GM19025 (cell line): Measurements from ENCODE around the gene EPSTI1.
"Not testable (repeated sequence)": the region's sequence is repeated elsewhere in the genome, so short reads cannot be mapped to it uniquely, and the experiment has no call there.

ENCODE experiments used
- ATAC-seq: cut with Tn5 transposase; IDR thresholded peaks from one replicate; pipeline ENCODE4 v1.9.1; 2021; ENCODE audit warnings: mild to moderate bottlenecking, low read depth, moderate library complexity; ENCODE audit not compliant: unreplicated experiment

Gene EPSTI1

DNA sequence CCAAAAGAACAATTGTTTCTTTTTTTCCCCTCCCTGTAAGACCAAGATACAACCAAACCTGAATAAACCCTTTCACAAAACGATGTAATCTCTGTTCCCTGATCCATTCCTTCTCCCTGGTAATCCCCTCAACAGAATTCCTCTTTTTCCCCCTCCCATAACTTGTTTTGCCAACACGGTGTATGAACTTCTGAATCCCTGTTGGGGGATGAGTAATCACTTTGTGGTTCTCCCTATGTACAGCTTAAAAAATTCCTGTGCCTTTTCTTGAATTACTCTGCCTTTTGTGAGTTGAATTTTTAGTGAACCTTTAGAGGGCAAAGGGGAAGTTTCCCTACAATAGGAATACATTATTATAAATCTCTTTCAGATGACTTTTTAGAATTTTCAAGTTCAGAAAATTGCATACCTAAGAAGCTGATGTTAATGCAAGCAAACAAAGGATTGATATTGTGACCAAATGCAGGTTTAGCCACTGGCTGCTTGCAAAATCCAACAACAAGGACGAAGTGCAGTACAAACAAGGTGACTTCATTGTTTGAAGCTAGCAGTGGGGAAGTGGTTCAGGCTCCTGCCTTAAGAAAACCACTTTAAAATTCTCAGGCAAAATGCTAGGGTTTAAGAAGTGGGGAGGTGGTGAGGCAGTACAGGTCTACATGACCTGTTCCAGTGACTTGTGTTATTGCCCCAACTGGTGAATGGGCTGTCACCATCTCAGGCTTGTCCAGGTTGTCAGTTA is 15.0 kb upstream of the EPSTI1 start:
- ATAC-seq = no peak

- no peak for ATAC-seq
Measured at GRCh38 chr13:43005460-43006236, 13.6 kb upstream of the EPSTI1 start.

DNA sequence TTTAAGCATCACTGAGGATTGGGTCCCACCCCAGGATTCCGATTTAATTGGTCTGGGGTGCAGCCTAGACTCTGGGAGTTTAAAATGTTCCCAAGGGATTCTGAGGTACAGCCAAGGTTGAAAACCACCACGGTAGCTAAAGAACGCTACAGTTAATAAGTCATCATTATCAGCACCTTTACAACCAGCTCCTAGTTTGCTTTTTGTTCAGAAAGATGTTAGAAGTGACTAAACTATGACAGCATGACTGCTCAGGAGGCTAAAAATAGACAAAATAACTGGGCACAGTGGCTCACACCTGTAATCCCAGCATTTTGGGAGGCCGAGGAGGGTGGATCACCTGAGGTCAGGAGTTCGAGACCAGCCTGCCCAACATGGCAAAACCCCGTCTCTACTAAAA is 11.7 kb upstream of the EPSTI1 start:
- ATAC-seq = no peak

DNA sequence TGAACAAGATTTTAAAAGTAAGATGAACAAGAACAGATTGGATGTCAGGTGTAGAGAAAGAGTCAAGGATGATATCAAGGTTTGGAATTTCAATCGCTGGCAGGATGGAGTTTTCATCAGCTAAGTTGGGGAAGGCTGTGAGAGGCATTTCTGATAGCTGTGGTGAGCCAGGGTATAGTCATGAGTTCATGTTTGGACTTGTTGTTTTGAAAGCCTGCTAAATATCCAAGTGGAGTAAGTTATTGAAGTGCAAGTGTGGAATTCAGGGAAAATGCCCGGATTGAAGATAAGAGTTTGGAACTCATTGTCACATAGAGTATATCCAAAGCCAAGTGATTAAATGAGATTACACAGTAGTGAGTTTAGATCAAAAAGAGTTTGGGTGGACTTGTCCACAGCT is 11.0 kb upstream of the EPSTI1 start:
- no peak for ATAC-seq

GRCh38 chr13:43002021-43002420 is 10.0 kb upstream of the EPSTI1 start:
- ATAC-seq = no peak

DNA sequence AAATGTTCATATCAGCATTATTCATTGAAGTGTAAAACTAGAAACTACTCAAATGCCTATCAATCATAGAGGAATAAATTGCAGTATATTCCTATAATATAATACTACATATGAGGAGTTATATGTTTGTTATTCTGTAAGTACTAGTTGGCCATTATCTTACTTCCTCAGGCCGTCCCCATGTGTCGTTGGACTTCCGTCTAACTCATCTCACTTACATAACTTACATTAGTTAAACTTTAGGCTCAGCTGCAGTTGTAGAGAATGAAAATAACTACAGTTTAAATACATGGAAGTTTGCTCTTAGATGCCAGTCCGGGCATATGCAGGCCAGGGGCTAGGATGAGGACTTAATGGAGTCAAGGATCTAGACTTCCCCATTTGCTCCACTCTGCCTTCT is 8.6 kb upstream of the EPSTI1 start:
- ATAC-seq = no peak

DNA sequence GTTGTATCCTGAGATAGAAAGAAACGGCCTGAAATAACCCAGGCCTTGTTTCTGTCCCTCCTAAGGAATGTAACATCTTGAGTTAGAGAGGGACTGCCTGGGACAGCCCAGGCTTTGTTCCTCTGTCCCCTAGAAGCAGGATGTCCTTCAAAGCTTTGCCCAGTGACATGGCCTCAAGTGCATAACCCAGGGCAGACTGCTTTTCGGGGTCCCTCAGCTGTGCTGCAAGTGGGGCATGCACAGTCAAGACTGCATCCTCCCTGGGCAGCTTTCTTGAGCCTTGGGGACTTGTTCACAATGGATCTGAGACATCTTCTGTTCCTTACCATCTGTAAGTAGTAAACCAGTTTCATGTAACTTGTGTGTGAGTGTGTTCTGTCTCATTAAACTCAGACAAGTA is 7.5 kb upstream of the EPSTI1 start:
- ATAC-seq = no peak

DNA sequence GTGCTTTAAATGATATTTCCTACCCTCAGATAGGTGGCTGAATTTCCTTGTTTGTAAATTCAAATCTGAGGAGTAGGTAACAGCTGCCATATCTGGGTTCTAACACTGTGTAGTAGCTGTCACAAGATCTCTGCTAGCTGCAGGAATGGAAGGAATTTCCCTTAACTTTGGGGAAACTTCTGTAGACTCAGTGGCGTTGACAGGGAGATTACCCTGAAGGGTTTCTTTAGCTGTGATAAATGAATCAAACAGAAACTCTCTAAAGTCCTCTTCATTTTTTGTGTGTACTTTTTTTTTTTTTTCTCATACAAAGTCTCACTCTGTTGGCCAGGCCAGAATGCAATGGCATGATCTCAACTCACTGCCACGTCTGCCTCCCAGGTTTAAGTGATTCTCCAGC is 5.3 kb upstream of the EPSTI1 start:
- ATAC-seq = peak; percentile 59

DNA sequence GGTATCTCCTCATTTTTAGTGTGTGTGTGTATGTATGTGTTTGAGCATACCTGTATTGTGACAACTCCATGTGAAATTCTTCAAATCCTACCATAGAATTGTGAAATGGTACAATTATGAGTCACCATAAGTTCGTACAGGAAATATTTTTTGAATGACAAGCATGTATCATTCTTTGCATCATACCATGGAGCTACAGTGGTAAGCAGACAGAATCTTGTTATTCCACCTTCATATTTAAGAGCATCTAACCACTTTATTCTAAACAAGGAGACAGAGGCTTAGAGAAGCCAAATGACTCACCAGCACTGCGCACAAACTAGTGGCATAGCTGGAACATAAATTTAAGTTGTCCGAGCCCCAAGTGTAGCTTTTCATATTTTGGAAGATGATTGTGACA is 4.5 kb upstream of the EPSTI1 start:
- ATAC-seq = no peak

DNA sequence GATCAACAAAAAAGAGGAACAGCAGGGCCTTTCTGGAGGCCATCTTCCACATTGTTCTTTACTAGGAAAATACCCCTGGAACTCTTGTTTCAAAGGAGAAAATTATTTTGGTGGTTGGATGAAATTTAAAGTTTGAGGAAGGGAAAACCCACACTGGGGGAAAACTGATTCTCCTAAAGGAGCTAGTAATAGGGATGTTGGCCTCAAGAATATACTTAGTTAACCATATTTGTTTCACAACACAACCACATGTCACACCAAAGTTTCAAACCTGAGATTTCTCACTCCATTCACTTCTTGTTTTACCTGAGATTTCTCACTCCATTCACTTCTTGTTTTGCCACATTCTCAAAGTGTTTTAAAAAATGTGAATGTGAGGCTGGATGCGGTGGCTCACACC is 2.8 kb upstream of the EPSTI1 start:
- no peak for ATAC-seq

GRCh38 chr13:42992764-42993122 is 702 bp upstream of the EPSTI1 start:
- ATAC-seq = peak; percentile 2

GRCh38 chr13:42991233-42991897 is 676 bp downstream of the EPSTI1 start:
- not testable (repeated sequence) for ATAC-seq

DNA sequence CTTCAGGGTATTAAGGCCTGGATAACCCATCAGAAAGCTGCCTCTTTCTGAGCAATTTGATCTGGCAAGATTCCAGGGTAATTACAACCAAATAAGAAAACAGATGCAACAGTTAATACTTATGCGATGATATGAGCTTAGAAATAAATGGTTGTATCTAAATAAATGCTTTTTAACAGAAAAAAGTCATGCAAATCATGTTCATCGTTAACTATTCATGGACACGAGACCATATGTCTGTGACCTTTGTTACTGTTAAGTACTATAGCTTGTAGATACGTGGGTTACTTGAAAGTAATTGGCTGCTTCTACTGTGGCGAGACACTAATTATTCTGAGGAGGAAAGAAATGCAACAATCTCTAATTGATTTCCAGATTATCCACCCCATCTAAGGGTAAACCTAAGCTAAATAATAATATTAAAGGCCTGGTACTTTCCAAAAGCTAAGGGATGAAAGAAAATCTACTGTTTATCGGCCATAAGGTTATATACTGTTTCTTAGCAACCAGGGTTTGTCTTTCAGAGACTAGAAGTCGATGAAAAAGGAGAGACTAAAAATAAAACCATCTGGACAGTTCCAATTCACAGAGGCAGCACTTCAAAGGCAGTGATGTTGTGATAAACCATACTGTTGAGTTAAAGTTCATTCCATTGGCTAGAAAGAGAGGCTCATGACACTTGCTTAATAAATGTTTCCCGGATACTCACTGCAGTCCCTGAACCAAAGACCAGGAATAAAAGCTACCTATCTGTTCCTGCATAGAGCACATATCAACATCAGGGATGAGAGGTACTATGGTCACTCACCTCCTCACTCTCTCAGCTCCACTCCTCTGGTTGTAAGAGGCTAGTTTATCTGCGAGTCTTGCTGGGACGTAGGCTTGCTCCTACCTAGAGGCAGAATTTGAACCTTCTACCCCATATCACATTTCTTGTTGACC is 1.5 kb downstream of the EPSTI1 start:
- no peak for ATAC-seq

DNA sequence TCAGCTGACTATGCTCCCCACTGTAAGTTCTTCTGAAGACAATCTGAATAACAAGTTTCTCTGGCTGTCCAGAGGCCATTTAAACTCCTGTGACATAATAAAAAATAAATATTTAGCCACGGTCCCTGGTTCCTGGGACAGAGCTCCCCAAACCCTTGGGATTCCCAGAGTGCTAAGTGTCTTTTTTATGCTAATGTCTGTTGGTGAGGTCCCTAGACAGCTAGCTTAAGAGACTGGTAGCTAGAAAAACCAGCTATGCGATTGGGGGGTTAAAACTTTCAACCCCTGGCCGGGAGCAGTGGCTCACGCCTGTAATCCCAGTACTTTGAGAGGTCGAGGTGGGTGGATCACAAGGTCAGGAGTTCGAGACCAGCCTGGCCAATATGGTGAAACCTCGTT is 5.9 kb downstream of the EPSTI1 start:
- ATAC-seq = no peak

GRCh38 chr13:42985312-42986175 is 6.5 kb downstream of the EPSTI1 start:
- ATAC-seq = no peak

DNA sequence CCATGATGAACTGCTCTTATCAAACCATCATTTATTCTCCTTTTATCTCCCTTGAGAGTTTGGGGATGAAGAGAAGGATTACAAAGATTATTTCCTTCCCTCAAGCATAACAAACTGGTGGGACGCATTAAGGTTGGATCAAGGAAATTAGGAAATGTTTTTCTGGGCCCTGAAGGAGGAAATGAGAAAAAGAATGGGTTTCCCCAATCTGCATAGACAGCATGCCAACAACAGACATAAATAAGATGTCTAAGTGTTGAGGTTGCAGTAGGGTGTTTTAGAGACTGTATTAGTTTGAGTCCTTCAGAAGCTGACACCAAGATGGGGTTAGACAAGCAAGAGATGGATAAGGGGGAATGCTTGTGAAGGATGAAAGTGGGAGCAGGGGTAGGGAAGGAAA is 7.3 kb downstream of the EPSTI1 start:
- no peak for ATAC-seq

- no peak for ATAC-seq
Measured at GRCh38 chr13:42984026-42984425, 8.0 kb downstream of the EPSTI1 start.

DNA sequence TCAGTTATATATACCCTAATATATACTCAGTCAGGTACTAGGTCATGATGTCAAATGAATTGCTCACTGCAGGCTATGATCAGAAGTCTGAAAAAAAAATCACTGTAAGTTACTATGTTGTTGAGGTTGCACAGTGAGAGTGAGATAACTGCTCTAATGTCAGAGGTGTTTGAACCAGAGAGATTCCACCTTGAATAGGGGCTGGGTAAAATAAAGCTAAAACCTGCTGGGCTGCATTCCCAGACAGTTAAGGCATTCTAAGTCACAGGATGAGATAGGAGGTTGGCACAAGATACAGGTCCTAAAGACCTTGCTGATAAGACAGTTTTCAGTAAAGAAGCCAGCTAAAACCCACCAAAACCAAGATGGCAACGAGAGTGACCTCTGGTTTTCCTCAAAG is 10.2 kb downstream of the EPSTI1 start:
- ATAC-seq = no peak

GRCh38 chr13:42981317-42981716 is 10.7 kb downstream of the EPSTI1 start:
- no peak for ATAC-seq

- no peak for ATAC-seq
Measured at GRCh38 chr13:42977219-42977659, 14.8 kb downstream of the EPSTI1 start.
